ENCODE data around the gene TGM5.

The TGM5 gene

GRCh38 chr15:43281926-43282602 is 15.3 kb upstream of the TGM5 start:
- no peak overlapping the region for H3K4me3 ChIP-seq (ENCODE audit: low read depth, low read length)
- no peak for DNase-seq (ENCODE audit: low read depth)
- no peak for TF ChIP-seq CTCF (conservative IDR thresholded peaks at IDR 0.05; ENCODE audit: low read depth, low read length)

GRCh38 chr15:43280996-43281395 is 14.3 kb upstream of the TGM5 start:
- no peak for TF ChIP-seq CTCF (conservative IDR thresholded peaks at IDR 0.05; ENCODE audit: low read depth, low read length)
- no peak overlapping the region for H3K4me3 ChIP-seq (ENCODE audit: low read depth, low read length)

GRCh38 chr15:43279496-43279895 is 12.8 kb upstream of the TGM5 start:
- no peak overlapping the region for H3K4me3 ChIP-seq (ENCODE audit: low read depth, low read length)
- TF ChIP-seq CTCF (conservative IDR thresholded peaks at IDR 0.05; ENCODE audit: low read depth, low read length): no peak
- no peak for DNase-seq (ENCODE audit: low read depth)

More at GRCh38 chr15:43280996-43281395, 14.3 kb upstream of the TGM5 start:
- DNase-seq (ENCODE audit: low read depth): no peak

- no peak for TF ChIP-seq CTCF (conservative IDR thresholded peaks at IDR 0.05; ENCODE audit: low read depth, low read length)
- no peak overlapping the region for H3K4me3 ChIP-seq (ENCODE audit: low read depth, low read length)
- DNase-seq (ENCODE audit: low read depth): no peak
Observed at GRCh38 chr15:43278869-43279268, 12.1 kb upstream of the TGM5 start.

GRCh38 chr15:43277901-43278300 is 11.2 kb upstream of the TGM5 start:
- TF ChIP-seq CTCF (conservative IDR thresholded peaks at IDR 0.05; ENCODE audit: low read depth, low read length): no peak
- H3K4me3 ChIP-seq (ENCODE audit: low read depth, low read length): no peak overlapping the region
- no peak for DNase-seq (ENCODE audit: low read depth)

- TF ChIP-seq CTCF (conservative IDR thresholded peaks at IDR 0.05; ENCODE audit: low read depth, low read length): no peak
- H3K4me3 ChIP-seq (ENCODE audit: low read depth, low read length): no peak overlapping the region
- no peak for DNase-seq (ENCODE audit: low read depth)
Observed at GRCh38 chr15:43277231-43277823, 10.6 kb upstream of the TGM5 start.
